ENCODE data around the gene CACNA1C.

The CACNA1C gene

DNA sequence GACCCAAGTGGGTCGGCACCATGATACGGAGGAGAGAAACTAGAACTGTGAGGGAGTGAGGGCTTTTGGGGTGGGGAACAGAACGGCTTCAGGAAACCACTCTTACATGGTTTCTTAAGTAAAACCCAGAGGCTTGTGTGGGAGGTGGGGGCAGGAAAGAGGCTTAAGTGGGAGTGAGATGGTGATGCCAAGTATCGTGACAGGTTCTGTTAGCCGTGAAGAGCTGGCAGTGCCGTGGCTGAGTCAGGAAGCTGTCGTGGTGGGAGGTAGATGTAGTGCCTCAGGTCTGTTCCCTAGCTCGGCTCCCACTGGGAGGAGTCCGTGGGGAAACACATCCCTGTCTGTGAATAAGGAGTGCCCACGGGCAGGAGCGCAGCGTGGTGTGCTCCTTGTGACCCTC, 556.2 kb downstream of the CACNA1C start:
- no peak for DNase-seq (ENCODE audit: low read depth in 4 of 4, low spot score in 1 of 4)

DNA sequence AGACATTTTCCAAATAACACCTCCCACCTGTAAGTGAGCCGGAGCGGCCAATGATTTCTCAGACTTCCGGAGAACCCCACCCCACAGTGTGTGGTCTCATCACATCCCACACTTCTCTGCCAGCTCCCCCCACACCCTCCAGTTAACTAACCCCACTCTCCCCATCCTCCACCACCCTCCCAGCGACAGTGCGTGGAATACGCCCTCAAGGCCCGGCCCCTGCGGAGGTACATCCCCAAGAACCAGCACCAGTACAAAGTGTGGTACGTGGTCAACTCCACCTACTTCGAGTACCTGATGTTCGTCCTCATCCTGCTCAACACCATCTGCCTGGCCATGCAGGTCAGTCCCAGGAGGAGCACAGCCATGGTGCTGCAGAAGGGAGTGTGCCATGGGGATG, 557.6 kb downstream of the CACNA1C start:
- no peak for DNase-seq (ENCODE audit: low read depth in 4 of 4, low spot score in 1 of 4)

DNA sequence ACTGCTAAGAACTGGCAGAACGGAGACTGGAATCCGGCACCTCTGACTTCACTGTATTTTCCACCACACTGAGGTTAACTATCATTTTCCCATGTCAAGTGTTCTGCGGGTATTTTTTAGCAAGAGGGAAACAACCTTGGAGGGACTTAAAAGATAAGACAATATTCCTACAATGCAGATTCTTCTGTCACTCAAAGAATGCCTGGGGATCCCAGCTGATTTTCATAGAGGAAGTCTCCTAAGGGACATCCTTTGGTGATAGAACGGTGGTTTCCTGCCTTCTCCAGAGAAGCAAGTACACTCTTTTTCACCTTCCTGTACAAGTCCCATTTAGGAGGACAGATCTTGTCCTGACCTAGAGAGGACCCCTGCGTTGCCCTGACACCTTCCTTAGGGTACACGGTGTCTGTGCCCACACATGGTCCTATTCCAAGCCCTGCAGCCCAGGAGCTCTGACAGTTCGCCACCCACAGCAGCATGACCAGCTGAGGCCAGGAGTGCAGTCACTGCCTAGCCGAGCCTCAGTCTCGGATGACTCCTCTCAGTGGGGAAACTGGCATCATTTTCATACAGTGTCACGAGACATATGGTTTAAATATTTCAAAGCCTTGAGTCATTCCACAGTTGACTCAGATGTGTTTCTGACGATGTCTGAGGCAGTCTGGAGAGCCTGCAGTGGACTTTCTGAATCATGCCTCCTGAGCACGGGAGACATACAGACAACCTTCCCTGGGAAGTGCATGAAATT, 560.7 kb downstream of the CACNA1C start:
- DNase-seq (ENCODE audit: low read depth in 4 of 4, low spot score in 1 of 4) = peak in 3 of 4 experiments; percentile 7 to 35 (median 23)

DNA sequence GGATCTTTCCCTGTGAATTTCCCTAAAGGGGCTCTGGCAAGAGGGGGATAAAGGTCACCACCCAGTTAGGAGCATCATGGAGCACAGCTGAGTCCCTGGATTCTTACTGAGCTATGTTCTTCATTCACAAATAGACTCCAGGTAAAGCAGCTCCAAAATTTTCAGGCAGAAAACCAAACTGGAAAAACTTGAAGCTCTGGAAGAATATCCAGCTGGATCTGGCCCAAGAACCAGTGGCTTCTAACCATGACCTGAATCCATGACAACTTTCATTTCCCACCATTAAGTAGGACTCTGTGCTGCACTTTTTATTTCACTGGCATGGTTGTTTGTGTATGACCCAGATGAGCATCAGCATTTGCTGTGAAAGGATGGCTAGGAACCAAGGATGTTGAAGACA, 561.6 kb downstream of the CACNA1C start:
- no peak for DNase-seq (ENCODE audit: low read depth in 4 of 4, low spot score in 1 of 4)

DNA sequence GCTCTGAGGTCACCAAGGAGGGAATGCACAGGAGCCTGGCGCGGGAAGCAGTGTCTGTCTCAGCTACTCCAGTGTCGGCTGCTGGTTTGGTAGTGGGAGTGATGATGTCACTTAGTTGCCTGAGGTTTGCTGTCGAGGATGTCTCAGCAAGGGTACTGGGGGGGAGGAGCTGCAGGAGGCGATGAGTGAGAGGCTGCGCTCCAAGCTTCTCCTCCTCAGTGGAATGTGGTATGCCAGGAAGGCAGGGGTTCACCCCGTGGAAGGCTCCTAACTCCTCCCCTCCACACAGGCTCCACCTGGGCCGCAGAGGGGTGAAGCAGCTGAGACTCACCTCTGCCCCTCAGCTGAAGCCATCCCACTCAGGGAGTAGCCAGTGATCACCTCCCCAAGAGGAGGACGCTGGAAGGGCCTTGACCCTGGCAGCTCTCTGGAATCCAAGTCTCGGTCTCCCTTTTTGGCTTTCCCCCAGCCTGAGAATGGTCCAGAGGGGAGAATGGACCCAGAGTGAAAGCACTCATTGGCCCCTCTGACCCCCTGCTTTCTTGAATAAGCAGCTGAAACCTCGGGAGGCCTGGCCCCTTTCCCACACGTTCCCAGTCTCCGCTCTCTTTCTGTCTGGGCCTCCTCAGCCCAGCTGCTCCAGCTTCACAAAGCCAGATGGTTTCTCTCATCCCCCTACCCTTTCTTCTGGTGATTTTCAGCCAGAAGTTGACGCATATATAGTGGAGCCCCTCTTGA, 563.0 kb downstream of the CACNA1C start:
- no peak for DNase-seq (ENCODE audit: low read depth in 4 of 4, low spot score in 1 of 4)

DNA sequence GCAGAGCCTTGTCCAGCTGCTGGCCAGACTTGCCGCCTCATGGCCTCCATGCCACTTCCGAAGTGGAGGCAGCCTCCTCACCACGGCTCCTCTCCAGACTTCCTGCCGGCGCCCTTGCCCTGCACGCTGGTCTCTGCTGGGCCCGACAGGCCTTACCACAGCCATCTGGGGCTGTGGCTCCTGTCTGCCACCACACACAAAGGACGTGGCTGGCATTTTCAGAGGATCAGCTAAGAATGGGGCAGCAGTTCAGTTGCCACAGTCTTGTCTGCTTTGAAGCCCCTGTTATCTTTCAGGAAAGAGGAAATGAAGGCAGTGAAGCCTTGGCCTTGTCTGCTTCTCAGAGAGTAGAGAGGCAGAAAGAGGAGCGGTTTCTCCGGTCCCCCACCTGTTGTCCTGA, 564.0 kb downstream of the CACNA1C start:
- no peak for DNase-seq (ENCODE audit: low read depth in 4 of 4, low spot score in 1 of 4)

DNA sequence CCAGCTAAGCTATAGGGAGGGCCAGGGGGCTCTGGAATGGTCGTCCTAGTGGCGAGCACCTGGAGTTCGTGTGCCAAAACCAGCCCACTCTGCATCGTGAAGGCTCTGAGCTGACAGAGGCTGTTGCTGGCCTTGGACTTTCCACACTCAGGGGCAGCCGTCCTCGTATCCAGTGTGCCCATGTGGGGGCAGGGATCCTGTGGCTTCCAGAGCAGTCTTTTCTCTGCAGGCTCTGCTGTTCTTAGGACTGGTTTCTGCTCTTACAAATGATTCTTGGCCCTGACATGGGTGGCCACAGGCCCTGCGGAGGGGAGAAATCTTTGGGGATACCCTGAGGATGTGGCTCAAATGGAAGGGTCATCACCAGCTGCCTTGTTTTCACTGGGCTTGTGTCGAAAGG, 564.6 kb downstream of the CACNA1C start:
- no peak for DNase-seq (ENCODE audit: low read depth in 4 of 4, low spot score in 1 of 4)

DNA sequence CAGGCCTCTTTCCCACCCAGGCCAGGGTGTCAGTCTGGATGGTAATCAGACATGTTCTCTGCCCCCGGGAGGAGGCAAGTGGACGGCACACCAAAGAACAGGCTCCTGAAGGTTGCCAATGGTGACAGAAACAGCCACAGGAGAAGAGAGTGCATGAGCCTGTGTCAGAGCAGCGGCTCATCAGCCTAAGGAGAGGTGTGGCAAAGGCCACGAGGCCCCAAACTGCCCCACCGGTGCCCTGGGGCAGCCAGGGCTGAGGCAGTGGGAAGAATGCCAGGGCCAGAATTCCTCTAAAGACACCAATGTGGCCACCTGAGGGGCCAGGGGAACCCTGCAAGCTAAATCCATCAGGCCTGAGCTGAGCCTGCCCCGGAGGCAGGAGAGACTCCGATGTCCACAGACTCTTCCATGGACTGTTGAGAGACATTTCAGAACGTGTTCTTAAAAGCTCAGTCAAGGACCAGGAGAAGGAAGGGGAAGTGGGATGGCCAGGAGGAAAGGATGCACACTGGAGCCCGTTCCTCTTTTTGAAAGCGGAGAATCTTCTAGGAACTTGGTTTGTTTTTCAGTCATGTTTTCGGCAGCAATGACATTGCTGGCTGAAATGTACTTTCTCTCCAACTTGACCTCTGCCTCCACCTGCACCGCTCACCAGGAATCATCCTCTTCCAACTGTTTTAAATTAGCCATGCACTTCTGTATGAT, 565.7 kb downstream of the CACNA1C start:
- DNase-seq (ENCODE audit: low read depth in 4 of 4, low spot score in 1 of 4) = no peak

DNA sequence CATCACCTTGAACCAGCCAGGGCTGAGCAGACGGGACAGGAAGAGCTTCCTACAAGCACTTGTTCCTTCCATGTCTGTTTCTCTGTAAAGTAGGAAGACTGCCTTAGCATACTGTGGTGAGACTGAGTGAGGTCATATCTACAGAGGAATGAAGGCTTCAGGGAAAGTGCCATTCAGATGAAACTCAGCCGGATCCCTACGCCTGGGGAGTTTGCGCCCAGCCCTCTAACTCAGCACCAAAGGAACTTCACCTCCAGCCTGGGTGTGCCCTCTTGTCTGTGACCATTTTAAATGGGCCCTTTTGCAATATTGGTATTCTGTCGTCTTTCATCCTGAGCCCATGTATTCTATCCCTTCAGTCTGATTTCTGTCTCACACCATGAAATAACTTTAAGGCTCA, 566.3 kb downstream of the CACNA1C start:
- no peak for DNase-seq (ENCODE audit: low read depth in 4 of 4, low spot score in 1 of 4)

DNA sequence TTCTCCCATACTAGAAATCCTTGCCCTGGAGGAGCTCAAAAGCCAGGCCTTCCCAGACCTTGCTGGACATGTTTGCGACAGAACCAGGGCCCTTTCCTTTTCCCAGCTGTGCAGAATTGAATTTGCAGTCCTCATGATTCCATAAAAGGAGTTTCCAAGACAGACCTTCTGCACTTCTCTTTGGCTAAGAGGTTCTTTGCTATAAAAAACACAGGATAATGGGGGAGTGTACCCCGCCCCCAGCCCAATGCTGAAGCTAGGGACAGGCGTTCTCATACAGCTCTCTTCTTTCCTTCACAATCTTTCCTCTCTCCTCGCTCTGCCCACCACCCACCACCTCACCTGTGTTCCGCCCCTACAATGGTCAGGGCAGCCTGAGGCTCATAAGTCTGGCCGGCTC, 569.7 kb downstream of the CACNA1C start:
- DNase-seq (ENCODE audit: low read depth in 4 of 4, low spot score in 1 of 4) = no peak

DNA sequence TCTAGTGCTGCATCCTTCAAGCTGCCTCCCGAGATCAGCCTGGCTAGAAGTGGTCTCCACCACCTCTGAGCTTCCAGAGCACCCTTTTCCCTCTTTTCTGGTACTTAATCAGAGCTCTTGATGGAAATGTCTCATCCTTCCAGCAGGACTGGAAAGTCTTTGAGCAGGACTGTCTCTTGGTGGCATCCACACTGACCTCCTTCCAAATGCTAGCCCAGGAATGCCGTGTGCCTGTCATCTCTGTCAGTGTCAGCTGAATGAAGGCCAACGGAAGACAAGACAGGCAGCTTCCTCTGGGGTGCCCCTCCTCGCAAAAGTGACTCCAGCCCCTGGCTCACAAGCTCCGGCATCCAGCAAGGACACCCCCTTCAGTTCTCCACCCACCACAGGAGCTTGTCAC, 570.7 kb downstream of the CACNA1C start:
- DNase-seq (ENCODE audit: low read depth in 4 of 4, low spot score in 1 of 4) = no peak

DNA sequence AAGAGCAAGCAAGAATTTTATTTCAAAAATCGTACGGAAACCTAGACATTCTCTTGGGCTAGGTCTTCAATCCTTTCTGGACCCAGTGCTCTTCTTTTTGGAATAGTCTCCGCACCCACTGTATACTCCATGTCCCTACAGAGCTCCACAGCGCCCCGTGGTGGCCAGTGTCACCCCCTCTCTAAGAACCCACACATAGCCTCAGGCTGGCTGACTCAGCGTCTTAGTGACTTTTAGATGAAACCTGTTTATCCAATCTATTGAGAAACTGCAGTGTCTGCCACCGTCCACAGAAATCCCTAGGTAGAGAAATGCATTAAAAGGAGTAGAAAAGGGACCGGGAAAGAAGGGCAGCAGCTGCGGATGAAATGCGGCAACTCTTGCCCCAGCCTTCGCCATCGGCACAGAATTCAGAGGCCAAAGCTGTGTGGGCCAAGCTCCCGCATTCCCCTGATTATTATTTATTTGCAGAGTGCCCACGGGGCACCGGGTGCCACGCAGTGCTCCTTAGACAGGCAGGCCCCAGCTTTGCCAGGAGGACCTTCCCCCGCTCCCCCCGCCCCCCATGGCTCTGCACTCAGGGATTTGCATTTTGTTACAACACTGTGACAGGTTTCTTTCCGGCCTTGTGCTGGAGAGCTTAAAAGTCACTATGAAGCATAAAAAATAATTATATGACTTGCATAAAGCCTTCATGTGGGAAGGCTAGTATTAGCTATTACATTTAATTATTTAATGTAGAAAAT, 571.9 kb downstream of the CACNA1C start:
- DNase-seq (ENCODE audit: low read depth in 4 of 4, low spot score in 1 of 4) = no peak

DNA sequence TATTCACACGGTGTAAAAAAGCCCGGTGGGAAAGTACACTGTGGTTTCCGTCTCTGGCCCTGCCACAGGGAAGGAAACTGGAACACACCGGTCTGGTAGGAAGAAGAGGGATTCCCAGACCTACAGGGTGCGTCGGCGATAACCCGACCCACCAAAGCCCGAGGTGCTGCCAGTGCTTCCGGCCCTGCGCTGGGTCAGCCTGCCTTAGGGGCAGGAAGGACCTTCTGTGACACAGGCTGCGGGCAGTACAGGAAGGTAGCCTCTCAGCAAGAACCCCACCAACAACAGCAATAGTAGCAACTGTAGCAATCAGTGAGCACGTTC, 572.5 kb downstream of the CACNA1C start:
- DNase-seq (ENCODE audit: low read depth in 4 of 4, low spot score in 1 of 4) = no peak

DNA sequence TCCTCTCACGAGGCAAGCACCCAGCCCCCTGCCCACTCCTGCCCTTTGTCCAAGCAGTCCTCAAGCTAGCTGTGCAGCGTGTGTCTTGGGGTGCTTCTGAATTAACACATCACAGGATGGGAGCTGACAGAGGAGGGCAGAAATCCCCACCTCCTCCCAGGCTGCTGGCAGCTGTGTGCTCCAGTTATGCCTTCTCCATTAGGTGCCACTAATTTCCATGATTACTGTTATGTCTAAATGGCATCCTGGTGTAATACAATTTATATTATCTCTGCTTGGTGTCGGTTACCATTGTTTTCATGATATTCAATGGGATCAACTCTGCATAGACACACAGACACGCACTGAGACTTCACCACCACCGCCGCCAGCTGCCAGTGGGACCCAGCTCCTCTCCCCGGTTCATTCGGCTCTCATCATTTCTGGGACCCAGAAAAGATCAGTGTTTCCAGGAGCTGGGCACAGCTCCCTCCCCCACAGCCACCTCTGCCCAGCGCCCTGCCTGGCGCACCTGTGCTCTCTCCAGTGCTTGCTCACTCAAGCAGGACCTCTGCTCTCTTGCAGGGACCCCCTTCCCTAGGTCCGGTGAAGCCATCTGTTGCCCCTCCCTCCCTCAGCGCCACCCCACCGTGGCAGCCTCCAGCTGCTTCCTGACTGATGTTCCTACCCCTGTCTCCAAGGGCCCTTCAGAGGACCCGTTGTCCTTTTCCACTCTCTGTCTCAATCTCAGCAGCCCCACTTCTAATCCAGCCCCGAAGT, 574.5 kb downstream of the CACNA1C start:
- DNase-seq (ENCODE audit: low read depth in 4 of 4, low spot score in 1 of 4) = no peak

DNA sequence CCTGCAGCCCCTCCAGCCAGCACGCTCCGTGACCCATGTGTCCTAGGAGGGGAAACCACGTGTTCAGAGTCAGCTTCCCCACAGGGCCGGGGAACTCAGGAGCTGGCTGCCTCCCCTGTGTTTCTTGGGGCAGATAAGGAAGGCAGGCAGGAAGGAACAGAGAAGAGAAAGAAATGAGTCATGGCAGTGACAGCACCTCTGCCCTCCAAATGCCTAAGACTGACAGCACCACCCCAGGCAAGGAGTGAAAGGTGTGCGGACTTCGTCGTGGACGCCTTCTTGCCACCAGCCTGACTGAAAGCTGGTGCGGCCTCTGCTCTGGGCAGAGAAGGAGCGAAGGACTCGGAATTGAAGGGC, 575.0 kb downstream of the CACNA1C start:
- no peak for DNase-seq (ENCODE audit: low read depth in 4 of 4, low spot score in 1 of 4)

DNA sequence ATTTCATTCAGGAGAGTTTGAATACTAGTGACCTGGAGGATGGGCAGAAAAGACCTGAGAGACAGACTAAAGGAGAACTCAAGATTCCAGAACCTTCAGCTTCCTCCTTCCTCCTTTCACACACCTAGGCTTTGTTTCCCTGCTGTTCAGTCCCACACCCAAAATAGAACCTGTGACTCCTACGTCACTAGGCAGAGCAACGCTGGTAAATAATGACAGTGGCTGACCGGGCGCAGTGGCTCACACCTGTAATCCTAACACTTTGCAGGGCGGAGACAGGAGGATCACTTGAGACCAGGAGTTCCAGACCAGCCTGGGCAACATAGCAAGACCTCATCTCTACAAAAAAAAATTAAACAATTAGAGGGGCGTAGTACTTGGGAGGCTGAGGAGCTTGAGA, 575.6 kb downstream of the CACNA1C start:
- no peak for DNase-seq (ENCODE audit: low read depth in 4 of 4, low spot score in 1 of 4)

DNA sequence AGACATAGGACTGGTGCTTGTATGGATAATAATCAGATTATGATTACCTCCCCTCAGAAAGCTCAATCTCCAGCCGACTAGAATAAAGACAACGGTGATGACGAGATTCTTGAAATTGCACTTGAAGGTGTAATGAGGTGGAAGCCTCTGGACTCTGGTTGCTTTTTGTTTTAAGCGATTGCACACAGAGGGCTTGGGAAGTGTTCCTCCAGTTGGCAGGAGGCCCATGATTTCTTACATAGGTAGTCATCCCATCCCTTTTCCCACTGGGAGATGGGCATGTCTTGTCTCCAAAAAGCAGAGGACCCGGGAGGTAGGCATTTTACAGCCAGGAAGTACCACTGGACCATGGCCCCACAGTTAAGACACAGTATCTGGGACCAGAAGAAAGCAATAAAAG, 576.3 kb downstream of the CACNA1C start:
- no peak for DNase-seq (ENCODE audit: low read depth in 4 of 4, low spot score in 1 of 4)

DNA sequence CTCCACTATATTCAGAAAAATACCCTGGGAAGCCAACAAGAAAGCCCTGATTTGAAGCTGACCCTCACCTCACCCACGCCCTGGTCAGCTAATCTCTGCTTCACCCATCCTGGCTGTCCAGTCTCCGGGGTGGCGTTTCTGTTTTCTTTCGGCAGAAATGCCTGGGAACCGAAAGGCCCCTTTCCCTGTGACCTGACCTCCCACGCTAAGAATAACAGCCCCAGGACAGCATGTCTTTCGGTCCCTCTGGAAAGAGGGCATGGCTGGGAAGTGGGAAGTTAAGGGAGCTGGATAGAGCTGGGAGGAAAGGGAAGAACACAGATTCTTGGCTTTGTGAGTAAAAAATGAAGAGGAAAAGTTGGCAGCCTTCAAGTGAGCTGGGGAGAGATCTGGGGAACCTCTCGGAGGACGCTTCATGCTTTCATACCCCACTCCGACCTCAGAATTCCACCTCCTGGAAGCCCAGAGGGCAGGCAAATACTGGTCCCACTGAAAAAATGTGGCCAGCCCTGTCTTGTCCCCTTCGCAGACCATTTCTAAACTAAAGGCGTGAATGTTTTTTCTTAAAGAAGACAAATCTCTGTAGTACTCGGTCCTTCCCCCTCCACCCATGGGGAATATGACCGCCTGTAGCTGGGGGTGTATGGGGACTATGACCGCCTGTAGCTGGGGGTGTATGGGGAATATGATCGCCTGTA, 579.0 kb downstream of the CACNA1C start:
- no peak for DNase-seq (ENCODE audit: low read depth in 4 of 4, low spot score in 1 of 4)

DNA sequence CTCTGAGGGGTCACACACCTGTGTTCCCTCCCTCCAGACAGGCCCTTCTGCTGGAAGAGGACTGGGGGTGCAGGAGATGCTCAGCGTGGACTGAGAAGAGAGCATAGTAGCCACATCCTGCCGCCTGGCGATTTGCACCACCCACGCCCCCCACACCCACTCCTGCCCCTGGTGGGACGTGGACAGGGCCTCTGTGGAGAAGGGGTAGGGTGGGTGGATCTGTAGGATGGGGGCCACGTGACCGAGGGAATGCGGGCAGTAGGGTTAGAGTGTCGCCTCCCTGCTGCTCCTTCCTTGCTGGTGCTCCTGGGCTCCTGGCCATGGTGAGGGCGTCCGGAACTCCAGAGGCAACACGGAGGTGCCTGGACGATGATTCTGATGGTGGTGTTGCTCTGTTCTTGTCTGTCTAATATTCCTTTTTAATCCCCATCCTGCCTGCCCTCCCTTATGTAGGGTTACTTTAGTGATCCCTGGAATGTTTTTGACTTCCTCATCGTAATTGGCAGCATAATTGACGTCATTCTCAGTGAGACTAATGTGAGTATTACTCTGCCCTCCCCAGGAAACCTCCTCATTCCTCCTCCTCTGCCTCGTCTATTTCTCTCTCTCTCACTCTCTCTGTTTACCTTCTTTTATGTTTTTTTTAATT, 580.5 kb downstream of the CACNA1C start:
- DNase-seq (ENCODE audit: low read depth in 4 of 4, low spot score in 1 of 4) = no peak

DNA sequence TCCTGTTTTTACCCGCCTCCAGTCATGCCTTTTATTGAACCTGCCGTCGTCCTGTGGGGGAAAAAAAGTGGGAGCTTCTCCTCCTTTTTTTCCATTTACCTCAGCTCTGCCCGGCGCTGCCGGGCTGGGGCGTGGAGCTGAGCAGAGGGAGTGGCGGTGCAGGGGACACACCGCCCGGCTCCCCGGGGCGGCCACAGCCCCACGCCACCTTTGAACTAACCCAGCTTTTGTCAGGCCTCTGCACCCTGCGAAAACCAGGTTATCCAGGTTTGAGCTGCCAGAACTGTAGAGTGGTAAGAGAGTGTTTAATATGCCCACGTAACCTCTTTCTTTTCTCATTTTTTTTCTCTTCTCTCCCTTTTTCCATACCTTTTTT, 581.0 kb downstream of the CACNA1C start:
- DNase-seq (ENCODE audit: low read depth in 4 of 4, low spot score in 1 of 4) = no peak

All from stimulated activated CD4-positive, alpha-beta T cell treated with anti-CD3 and anti-CD28 coated beads, Interleukin-1b, Interleukin-23, amount 100 ng/mL, for 24 hours (primary cell).